Uterus (tissue), 4 donors: ENCODE data around the gene CCDC57. TPM values are rescaled to one million over a fixed set of nuclear protein-coding genes. Genes with fewer than 3 reads are reported as not detected.

Source experiments
- DNase-seq, 2 donors: peaks; one replicate each; pipeline ENCODE4 v3.0.0-alpha.2; 2019 to 2020
- H3K27ac ChIP-seq, 2 donors: fragments of 200-600 bp; sonication (generic); 1 replicate in 1 of 2; 2 replicates in 1 of 2; pipeline ENCODE4 v1.5.1; 2016 to 2018
- H3K27me3 ChIP-seq, 2 donors: fragments of 200-600 bp; sonication (generic); one replicate each; pipeline ENCODE4 v1.5.1; 2018 to 2019; ENCODE audit warnings: control low read depth in 1 of 2
- H3K36me3 ChIP-seq, 2 donors: fragments of 200-600 bp; sonication (generic); one replicate each; pipeline ENCODE4 v1.5.1; 2019; ENCODE audit warnings: control low read depth in 1 of 2
- H3K4me1 ChIP-seq, 2 donors: fragments of 200-600 bp; sonication (generic); one replicate each; pipeline ENCODE4 v1.5.1; 2018 to 2019; ENCODE audit warnings: control low read depth in 1 of 2
- H3K4me3 ChIP-seq, 2 donors: fragments of 200-600 bp; sonication (generic); 1 replicate in 1 of 2; 2 replicates in 1 of 2; pipeline ENCODE4 v1.5.1; 2018 to 2019; ENCODE audit warnings: mild to moderate bottlenecking in 1 of 2
- H3K9me3 ChIP-seq, 2 donors: fragments of 200-600 bp; sonication (generic); one replicate each; pipeline ENCODE4 v1.5.1; 2019; ENCODE audit warnings: control low read depth in 1 of 2
- POLR2A ChIP-seq, 2 donors: fragments of 450-650 bp; IDR thresholded peaks; one replicate each; pipeline ENCODE4 v1.6.1; 2016; ENCODE audit warnings: antibody characterized with exemption in 2 of 2, mild to moderate bottlenecking in 1 of 2, moderate library complexity in 1 of 2
- intact Hi-C: fragments of 100-400 bp; cut with DNase I; formaldehyde crosslinking; loops from one replicate; pipeline ENCODE4 v1.15.1; 2023; ENCODE audit warnings: low total_unique reads
- total RNA-seq, 4 donors: library from RNA; depleted of rRNA in 3 of 4; stranded (reverse); fragments of >200 nt in 3 of 4; gene quantifications; one replicate each; pipeline versions ENCODE4 v1.1.0 to v1.2.4, GENCODE V29; 2014 to 2023
- TF ChIP-seq, protein P1 (sequence below), 4 experiments: fragments of 200-600 bp in 2 of 4; fragments of 450-650 bp in 2 of 4; sonication (generic) in 2 of 4; IDR thresholded peaks; one replicate each; pipeline ENCODE4 v1.5.1; 2016 to 2019; ENCODE audit warnings: antibody characterized with exemption in 4 of 4, mild to moderate bottlenecking in 2 of 4, moderate library complexity in 1 of 4
- donor health status: DM: yes; HTN: yes; CAD: no.

The CCDC57 gene
- total RNA-seq, 4 donors from 2014 or later, result 4.4 to 88.2 (median 17.6) TPM

DNA sequence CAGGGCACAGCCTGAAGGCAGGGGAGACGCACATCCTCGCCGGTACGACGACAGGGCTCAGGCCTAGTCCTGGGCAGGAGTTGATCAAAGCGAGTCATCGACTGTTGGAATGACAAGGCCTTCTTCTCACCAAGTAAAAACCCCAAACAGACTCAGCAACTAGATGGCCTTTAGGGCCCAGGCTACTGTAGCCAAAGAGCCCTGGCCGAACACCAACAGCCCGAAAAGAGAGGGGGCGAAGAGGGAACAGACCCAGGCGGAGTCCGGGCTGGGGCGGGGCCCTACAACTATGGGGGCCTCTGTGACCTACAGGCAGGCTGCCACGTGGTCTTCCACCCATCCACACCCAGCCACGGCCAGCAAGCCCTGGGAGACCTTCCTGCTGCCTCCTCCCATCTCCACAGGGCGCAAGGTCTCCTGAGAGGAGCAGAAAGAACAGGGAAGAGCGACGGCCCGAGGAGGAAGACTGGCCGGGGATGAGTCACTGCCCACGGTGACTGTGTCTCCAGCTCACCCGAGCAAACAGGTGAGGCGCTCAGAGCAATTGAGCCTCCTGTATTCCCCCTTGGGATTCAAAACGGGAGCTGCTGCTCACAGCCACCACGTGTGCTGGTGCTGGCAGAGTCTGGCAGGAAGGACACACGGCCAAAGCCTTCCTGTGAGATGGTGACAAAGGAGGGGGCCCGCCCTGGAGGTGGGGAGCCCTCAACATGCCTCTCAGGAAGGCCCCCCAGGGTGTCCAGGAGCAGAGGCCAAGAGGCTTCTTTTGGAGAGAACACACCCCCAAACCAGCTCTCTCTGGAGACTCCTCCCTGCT is 33.9 kb upstream of the CCDC57 start:
- Histone ChIP-seq H3K27ac (peak overlapping the region; percentile 72 to 73), H3K9me3 (no peaks in the 10 kb centered on the region), H3K27me3 (no peaks in the 10 kb centered on the region), H3K4me3 (no peak overlapping the region), H3K36me3 (no peaks in the 10 kb centered on the region), H3K4me1 (peaks cover 8 to 46% of the 10 kb centered on the region in 2 donors)
- TF ChIP-seq POLR2A (IDR thresholded peaks at IDR 0.05), result no peak
- TF ChIP-seq, protein P1, sequence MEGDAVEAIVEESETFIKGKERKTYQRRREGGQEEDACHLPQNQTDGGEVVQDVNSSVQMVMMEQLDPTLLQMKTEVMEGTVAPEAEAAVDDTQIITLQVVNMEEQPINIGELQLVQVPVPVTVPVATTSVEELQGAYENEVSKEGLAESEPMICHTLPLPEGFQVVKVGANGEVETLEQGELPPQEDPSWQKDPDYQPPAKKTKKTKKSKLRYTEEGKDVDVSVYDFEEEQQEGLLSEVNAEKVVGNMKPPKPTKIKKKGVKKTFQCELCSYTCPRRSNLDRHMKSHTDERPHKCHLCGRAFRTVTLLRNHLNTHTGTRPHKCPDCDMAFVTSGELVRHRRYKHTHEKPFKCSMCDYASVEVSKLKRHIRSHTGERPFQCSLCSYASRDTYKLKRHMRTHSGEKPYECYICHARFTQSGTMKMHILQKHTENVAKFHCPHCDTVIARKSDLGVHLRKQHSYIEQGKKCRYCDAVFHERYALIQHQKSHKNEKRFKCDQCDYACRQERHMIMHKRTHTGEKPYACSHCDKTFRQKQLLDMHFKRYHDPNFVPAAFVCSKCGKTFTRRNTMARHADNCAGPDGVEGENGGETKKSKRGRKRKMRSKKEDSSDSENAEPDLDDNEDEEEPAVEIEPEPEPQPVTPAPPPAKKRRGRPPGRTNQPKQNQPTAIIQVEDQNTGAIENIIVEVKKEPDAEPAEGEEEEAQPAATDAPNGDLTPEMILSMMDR (IDR thresholded peaks at IDR 0.05), result no peak
- intact Hi-C loops, result no loop called here
- peak; percentile 57 to 65 for DNase-seq

DNA sequence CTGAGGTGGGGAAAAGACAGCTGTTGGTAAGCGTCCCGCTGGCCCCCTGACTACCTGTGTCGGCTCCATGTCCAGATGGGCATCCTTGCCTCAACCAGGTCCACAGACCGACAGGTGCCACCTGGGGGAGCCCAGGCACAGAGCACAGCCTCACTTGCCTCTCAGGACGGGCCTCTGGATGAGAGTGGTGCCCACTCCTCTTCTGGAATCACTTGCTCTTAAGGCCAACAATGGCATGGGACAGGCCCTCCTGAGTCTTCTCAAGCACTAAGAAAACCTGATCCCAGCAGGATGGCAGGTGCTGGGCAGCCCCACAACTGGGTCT is 33.4 kb upstream of the CCDC57 start:
- peak overlapping the region; percentile 72 to 73 for H3K27ac ChIP-seq
- H3K9me3 ChIP-seq, result no peaks in the 10 kb centered on the region
- intact Hi-C loops, result no loop called here
- no peaks in the 10 kb centered on the region for H3K36me3 ChIP-seq
- no peaks in the 10 kb centered on the region for H3K27me3 ChIP-seq
- no peak for DNase-seq
- TF ChIP-seq POLR2A (IDR thresholded peaks at IDR 0.05), result no peak
- TF ChIP-seq, protein P1 (IDR thresholded peaks at IDR 0.05), result no peak
- H3K4me3 ChIP-seq, result no peak overlapping the region
- H3K4me1 ChIP-seq, result peaks cover 13 to 52% of the 10 kb centered on the region in 2 donors

DNA sequence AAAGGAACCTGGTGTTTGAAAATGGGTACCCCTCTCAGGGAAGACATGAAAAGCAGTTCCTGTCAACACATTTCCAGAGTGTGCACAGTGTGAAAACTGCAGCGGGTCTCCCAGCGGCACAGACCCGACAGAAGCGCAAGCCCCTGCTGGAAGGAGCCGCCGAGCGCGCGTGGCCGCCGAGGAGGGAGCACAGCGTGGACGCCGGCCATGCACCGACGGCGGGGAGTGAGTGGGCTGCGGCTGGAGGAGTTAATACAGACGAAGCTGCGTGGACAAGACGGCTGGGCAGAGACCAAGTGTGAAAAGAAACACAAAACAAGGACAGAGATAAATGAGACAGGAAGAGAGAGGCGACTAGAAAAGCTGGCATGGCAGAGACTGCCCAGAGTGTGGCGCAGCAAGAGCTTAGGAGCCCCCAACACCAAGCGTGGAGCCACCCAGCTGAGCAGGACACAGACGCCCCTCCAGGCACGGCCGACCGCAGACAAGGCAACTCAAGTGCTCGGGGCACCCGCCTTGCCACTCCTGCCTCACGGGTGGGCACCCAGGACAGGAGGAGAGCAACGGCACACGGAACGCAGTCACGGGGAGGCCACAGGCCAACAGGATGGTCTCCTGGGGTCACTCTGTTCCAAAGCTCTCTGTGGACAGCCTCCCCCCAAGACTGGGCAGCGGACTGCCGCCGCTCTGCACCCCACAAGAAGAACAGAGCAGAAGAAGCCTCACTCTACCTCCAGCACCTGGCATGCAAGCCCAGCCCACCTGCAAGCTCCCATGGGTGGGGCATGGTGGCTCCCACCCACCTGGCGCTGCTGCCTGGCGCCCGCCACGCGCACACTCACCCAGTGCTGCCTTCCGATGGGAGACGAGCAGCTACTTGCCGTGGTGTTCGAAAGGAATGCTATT is 32.7 kb upstream of the CCDC57 start:
- TF ChIP-seq, protein P1 (IDR thresholded peaks at IDR 0.05), result no peak
- TF ChIP-seq POLR2A (IDR thresholded peaks at IDR 0.05), result no peak
- Histone ChIP-seq H3K9me3 (no peaks in the 10 kb centered on the region), H3K4me1 (peaks cover 13 to 55% of the 10 kb centered on the region in 2 donors), H3K4me3 (no peak overlapping the region), H3K36me3 (no peaks in the 10 kb centered on the region), H3K27ac (peak overlapping the region; percentile 72 to 73), H3K27me3 (no peaks in the 10 kb centered on the region)
- intact Hi-C loops, result no loop called here
- DNase-seq, result no peak

DNA sequence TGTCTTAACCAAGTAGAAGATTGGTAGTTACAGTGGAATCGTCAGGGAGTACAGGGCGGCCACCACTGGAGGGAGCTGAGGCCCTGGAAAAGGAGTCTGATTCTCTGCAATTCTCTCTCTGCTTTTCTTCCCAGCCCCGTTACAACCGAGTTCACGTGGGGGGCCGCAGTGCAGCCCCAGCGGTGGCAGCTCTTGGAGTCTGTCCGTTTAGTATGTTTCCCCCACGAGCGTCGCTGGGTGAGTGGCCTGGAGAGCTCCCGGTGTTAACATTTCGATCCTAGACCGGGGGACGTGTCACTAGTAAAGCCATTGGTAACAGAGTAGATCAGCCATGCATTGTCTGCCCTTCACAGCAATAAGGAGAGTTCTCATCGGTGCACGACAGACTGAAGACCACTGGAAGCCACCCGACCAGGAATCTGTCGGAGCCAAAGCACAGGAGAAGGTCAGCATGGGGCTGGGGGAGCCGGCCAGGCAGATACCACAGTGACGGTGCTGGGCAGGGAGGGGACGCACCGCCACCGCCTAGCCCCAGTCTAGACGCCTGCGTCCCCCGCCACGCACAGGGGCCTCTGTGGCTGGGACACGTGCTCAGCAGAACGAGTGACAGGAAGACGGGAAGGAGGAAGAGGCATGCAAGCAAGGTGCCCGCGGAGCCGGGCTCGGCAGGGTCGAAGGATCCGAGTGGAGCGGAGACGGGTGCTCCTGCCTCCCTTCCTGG is 31.9 kb upstream of the CCDC57 start:
- no peaks in the 10 kb centered on the region for H3K36me3 ChIP-seq
- DNase-seq, result peak; percentile 69 to 71

More for the DNA sequence above, 31.9 kb upstream of the CCDC57 start:
- intact Hi-C loops, result no loop called here
- H3K27ac ChIP-seq, result peak overlapping the region; percentile 72 to 73
- no peak overlapping the region for H3K4me3 ChIP-seq
- H3K4me1 ChIP-seq, result peaks cover 13 to 61% of the 10 kb centered on the region in 2 donors
- no peaks in the 10 kb centered on the region for H3K9me3 ChIP-seq
- TF ChIP-seq, protein P1 (IDR thresholded peaks at IDR 0.05), result peak; percentile 59 to 80 (median 64)
- TF ChIP-seq POLR2A (IDR thresholded peaks at IDR 0.05), result no peak
- no peaks in the 10 kb centered on the region for H3K27me3 ChIP-seq
